ENCODE data around the gene PCDHGC4.

PCDHGC4 gene

GRCh38 chr5:141484641-141485311 lies at the start of gene PCDHGC4:
Gene PCDHGC4, plus strand, starts transcription at chr5:141485030. Its CDS starts 144 bp downstream, at chr5:141485174.
- peak in 1 of 2 experiments; percentile 0 for DNase-seq (ENCODE audit: low read depth in 1 of 2, low spot score in 1 of 2)
- TF ChIP-seq JUND (IDR thresholded peaks at IDR 0.05; ENCODE audit: low read depth) = no peak
- in situ Hi-C loops (cut with HindIII; ENCODE audit: low pct_unique_long_range_greater_than_20kb, low sequenced_read_pairs) = no loop called here

DNA sequence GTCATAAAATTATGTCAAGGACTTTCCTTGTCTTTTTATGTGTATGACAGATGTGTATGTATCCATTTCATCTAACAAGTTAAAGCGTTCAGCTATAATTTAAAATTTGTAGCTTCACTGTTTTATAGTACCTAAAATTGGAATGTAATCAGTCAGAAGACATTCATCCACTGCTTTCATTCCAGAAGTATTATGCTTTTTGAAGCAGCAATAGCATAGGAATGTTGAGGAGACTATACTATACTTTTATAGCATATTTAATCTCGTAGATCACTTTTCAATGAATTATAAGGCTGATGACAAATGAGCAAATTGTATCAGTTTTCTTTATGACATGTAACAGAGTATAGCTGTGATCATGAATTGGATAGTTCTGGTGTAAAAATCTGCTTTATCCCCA lies 47.6 kb upstream of the PCDHGC4 start:
- in situ Hi-C loops (cut with HindIII; ENCODE audit: low pct_unique_long_range_greater_than_20kb, low sequenced_read_pairs) = no loop called here
- no peak for TF ChIP-seq JUND (IDR thresholded peaks at IDR 0.05; ENCODE audit: low read depth)
- no peak for DNase-seq (ENCODE audit: low read depth in 1 of 2, low spot score in 1 of 2)

DNA sequence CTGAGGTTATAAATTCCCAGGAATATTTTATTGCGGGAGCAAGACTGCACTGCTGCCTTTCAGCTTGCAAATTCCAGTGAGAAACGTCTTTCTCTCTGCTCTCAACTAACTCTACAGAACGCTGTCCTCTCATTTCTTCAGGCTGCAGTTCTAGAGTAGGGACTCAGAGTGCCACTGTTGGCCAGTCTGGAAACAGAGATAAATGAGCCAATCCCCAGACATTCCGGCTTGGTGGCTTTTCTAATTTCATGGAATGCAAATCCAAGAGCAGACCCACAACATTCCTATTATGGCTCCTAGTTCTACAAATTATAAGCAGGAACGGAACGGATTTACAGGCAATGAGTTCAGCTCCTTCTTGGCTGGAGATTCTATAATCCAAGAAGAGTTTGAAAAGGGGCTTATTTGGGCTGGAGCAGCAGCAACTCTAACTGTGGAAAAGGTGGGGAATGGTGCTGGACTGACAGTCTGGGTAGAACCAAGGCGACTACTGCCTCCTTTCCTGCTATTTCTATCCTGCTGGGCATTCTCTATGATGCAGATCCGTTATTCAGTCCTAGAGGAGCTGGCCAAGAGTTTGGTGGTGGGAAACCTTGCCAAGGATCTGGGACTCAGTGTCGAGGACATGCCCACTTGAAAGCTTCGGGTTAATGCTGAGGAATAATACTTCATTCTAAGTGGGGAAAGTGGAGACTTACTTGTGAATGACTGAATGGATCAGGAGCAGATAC lies 45.3 kb upstream of the PCDHGC4 start:
- TF ChIP-seq JUND (IDR thresholded peaks at IDR 0.05; ENCODE audit: low read depth) = no peak
- peak in 1 of 2 experiments; percentile 89 for DNase-seq (ENCODE audit: low read depth in 1 of 2, low spot score in 1 of 2)
- in situ Hi-C loops (cut with HindIII; ENCODE audit: low pct_unique_long_range_greater_than_20kb, low sequenced_read_pairs) = no loop called here

DNA sequence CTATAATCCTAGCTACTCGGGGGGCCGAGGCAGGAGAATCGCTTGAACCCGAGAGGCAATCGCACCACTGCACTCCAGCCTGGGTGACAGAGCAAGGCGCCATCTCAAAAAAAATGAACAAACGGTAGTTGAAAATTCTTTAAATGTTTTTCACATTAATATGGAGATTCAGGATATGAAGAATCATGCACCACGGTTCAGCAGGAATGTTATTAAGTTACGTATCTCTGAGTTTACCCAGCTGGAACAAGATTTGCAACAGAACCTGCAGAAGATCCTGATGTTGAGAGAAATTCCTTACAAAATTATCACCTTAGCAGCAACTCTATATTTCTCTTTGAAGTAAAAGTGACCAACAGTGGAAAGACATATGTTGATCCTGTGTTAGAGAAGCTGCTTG lies 44.5 kb upstream of the PCDHGC4 start:
- TF ChIP-seq JUND (IDR thresholded peaks at IDR 0.05; ENCODE audit: low read depth) = no peak
- DNase-seq (ENCODE audit: low read depth in 1 of 2, low spot score in 1 of 2) = no peak
- in situ Hi-C loops (cut with HindIII; ENCODE audit: low pct_unique_long_range_greater_than_20kb, low sequenced_read_pairs) = no loop called here

DNA sequence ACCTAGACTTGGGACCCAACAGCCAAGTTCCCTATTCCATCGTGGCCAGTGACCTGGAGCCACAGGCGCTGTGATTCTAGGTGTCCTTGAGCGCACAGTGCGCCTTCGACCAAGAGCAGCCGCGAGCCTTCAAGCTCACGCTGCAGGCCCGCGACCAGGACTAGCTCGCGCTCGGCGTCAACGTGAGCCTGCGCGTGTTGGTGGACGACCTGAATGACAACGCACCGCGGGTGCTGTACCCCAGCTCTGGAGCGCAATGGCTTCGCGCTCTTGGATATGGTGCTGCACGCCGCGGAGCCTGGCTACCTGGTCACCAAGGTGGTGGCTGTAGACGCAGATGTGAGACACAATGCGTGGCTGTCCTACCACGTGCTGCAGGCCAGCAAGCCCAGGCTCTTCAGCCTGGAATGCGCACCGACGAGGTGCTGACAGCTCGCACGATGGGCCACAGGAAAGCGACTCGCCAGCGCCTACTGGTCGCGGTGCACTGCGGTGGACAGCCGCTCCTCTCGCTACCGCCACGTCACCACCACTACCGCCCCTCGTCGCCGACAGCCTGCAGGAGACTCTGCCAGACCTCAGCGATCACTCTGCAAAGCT lies 43.2 kb upstream of the PCDHGC4 start:
- in situ Hi-C loops (cut with HindIII; ENCODE audit: low pct_unique_long_range_greater_than_20kb, low sequenced_read_pairs) = no loop called here
- TF ChIP-seq JUND (IDR thresholded peaks at IDR 0.05; ENCODE audit: low read depth) = no peak
- no peak for DNase-seq (ENCODE audit: low read depth in 1 of 2, low spot score in 1 of 2)

DNA sequence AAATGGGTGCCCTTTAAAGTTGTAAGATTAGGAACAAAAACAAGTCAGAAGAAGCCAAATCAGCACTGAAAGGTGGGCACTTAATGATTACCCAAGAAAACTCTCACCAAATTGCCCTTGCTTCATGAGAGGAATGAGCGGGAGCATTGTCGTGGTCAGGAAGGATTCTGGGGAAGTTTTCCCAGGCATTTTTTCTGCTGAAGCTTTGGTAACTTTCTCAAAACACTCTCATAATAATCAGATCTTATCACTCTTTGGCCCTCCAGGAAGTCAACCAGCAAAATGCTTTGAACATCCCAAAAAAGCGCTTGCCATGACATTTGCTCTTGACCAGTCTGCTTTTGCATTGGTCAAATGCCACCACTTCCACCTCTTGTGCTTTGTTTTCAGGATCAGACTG lies 19.5 kb upstream of the PCDHGC4 start:
- in situ Hi-C loops (cut with HindIII; ENCODE audit: low pct_unique_long_range_greater_than_20kb, low sequenced_read_pairs) = no loop called here
- TF ChIP-seq JUND (IDR thresholded peaks at IDR 0.05; ENCODE audit: low read depth) = no peak
- DNase-seq (ENCODE audit: low read depth in 1 of 2, low spot score in 1 of 2) = no peak

GRCh38 chr5:141475625-141476131 lies 9.2 kb upstream of the PCDHGC4 start, which contains the start of gene PCDHGC3:
Gene PCDHGC3, plus strand, starts transcription at chr5:141475966. Its CDS starts 151 bp downstream, at chr5:141476117.
- TF ChIP-seq JUND (IDR thresholded peaks at IDR 0.05; ENCODE audit: low read depth) = no peak
- in situ Hi-C loops (cut with HindIII; ENCODE audit: low pct_unique_long_range_greater_than_20kb, low sequenced_read_pairs) = no loop called here
- peak; percentile 99 for DNase-seq (ENCODE audit: low read depth in 1 of 2, low spot score in 1 of 2)

DNA sequence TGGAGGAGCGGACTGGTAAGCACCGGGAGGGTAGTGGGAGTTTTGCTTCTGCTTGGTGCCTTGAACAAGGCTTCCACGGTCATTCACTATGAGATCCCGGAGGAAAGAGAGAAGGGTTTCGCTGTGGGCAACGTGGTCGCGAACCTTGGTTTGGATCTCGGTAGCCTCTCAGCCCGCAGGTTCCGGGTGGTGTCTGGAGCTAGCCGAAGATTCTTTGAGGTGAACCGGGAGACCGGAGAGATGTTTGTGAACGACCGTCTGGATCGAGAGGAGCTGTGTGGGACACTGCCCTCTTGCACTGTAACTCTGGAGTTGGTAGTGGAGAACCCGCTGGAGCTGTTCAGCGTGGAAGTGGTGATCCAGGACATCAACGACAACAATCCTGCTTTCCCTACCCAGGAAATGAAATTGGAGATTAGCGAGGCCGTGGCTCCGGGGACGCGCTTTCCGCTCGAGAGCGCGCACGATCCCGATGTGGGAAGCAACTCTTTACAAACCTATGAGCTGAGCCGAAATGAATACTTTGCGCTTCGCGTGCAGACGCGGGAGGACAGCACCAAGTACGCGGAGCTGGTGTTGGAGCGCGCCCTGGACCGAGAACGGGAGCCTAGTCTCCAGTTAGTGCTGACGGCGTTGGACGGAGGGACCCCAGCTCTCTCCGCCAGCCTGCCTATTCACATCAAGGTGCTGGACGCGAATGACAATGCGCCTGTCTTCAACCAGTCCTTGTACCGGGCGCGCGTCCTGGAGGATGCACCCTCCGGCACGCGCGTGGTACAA lies 8.5 kb upstream of the PCDHGC4 start:
- peak; percentile 70 to 83 for DNase-seq (ENCODE audit: low read depth in 1 of 2, low spot score in 1 of 2)
- in situ Hi-C loops (cut with HindIII; ENCODE audit: low pct_unique_long_range_greater_than_20kb, low sequenced_read_pairs) = no loop called here
- TF ChIP-seq JUND (IDR thresholded peaks at IDR 0.05; ENCODE audit: low read depth) = no peak

GRCh38 chr5:141477044-141477575 lies 7.7 kb upstream of the PCDHGC4 start:
- no peak for TF ChIP-seq JUND (IDR thresholded peaks at IDR 0.05; ENCODE audit: low read depth)
- DNase-seq (ENCODE audit: low read depth in 1 of 2, low spot score in 1 of 2) = no peak
- in situ Hi-C loops (cut with HindIII; ENCODE audit: low pct_unique_long_range_greater_than_20kb, low sequenced_read_pairs) = no loop called here

DNA sequence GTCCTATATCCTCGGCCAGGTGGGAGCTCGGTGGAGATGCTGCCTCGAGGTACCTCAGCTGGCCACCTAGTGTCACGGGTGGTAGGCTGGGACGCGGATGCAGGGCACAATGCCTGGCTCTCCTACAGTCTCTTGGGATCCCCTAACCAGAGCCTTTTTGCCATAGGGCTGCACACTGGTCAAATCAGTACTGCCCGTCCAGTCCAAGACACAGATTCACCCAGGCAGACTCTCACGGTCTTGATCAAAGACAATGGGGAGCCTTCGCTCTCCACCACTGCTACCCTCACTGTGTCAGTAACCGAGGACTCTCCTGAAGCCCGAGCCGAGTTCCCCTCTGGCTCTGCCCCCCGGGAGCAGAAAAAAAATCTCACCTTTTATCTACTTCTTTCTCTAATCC lies 7.0 kb upstream of the PCDHGC4 start:
- TF ChIP-seq JUND (IDR thresholded peaks at IDR 0.05; ENCODE audit: low read depth) = no peak
- no peak for DNase-seq (ENCODE audit: low read depth in 1 of 2, low spot score in 1 of 2)
- in situ Hi-C loops (cut with HindIII; ENCODE audit: low pct_unique_long_range_greater_than_20kb, low sequenced_read_pairs) = no loop called here

GRCh38 chr5:141478321-141478945 lies 6.4 kb upstream of the PCDHGC4 start:
- in situ Hi-C loops (cut with HindIII; ENCODE audit: low pct_unique_long_range_greater_than_20kb, low sequenced_read_pairs) = no loop called here
- peak in 1 of 2 experiments; percentile 53 for DNase-seq (ENCODE audit: low read depth in 1 of 2, low spot score in 1 of 2)
- TF ChIP-seq JUND (IDR thresholded peaks at IDR 0.05; ENCODE audit: low read depth) = no peak

- DNase-seq (ENCODE audit: low read depth in 1 of 2, low spot score in 1 of 2) = no peak
- no peak for TF ChIP-seq JUND (IDR thresholded peaks at IDR 0.05; ENCODE audit: low read depth)
- in situ Hi-C loops (cut with HindIII; ENCODE audit: low pct_unique_long_range_greater_than_20kb, low sequenced_read_pairs) = no loop called here
Observed at GRCh38 chr5:141479776-141480175, 5.1 kb upstream of the PCDHGC4 start.

Data from T47D (cell line).